CD4-positive, alpha-beta T cell treated with Interferon alpha-2 for 1 hour (primary cell): ENCODE results near the gene CDC27.
A peak's percentile ranks its signal among the peaks of the same experiment; 100 is the strongest.
"Not testable (repeated sequence)": the region's sequence is repeated elsewhere in the genome, so short reads cannot be mapped to it uniquely, and the experiment has no call there.

Source experiments
- DNase-seq, 2 donors: peaks; one replicate each; pipeline ENCODE4 v3.0.0-alpha.2; 2020 to 2022

Gene CDC27

GRCh38 chr17:47218896-47219430 is 29.9 kb upstream of the CDC27 start:
- no peak for DNase-seq

DNA sequence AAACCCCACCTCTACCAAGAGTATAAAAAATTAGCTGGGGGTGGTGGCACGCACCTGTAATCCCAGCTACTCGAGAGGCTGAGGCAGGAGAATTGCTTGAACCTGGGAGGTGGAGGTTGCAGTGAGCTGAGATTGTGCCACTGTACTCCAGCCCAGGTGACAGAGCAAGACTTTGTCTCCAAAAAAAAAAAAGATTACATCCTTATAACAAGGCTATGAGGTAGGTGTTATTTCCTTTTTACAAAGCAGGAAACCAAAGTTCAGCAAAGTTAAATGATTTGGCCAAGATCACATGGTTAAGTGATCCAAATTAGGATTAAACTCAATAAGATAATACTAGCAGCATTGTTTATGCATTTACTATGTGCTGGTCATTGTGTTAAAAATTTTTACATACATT is 28.2 kb upstream of the CDC27 start:
- DNase-seq: peak in 1 of 2 donors; percentile 58

GRCh38 chr17:47216821-47217220 is 27.7 kb upstream of the CDC27 start:
- not testable (repeated sequence) for DNase-seq

DNA sequence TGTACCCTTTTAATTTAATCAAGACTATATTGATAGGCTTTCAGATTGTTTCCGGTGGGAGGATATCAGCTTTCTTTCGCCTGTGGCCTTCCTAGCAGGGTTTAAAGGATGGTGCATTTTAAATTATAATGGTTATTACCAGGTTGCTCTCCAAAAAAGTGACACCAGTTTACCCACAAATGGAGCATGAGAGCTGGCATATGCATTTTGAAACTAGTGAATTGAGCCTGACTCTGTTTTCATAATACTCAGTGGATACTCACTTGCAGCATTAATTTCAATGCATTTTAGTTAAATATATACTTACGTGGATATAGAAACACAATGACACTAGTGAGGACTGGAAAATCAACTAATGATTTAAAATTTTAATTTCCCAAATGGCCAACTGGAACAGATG is 25.8 kb upstream of the CDC27 start:
- DNase-seq: no peak

GRCh38 chr17:47213540-47213939 is 24.4 kb upstream of the CDC27 start:
- DNase-seq: no peak

- DNase-seq: no peak
These were observed 23.4 kb upstream of the CDC27 start for GRCh38 chr17:47212458-47212857.

GRCh38 chr17:47210779-47211178 is 21.7 kb upstream of the CDC27 start:
- DNase-seq: no peak

DNA sequence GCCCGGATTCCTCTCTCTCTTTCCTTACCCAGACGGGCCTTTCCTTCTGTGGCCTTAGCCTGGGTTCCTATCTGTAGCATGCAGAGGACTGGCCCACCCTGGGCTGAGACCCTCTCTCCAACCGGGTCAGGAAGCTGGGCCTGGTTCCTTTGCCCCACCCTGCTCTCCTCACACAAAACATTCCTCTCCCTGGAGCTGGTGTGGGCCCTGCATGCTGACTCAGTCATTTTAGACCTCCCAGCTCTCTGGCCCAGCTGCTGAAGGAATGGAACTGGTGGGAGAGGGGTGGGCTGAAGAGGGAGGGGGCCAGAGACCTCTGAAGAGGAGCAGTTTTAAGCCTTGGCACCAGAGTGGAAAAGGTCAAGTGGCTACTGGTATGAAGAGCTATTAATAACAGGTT is 21.0 kb upstream of the CDC27 start:
- DNase-seq: no peak

- no peak for DNase-seq
These were observed 20.4 kb upstream of the CDC27 start for GRCh38 chr17:47209499-47209898.

- no peak for DNase-seq
These were observed 19.8 kb upstream of the CDC27 start, which contains the start of gene MYL4 for GRCh38 chr17:47208744-47209488. Gene MYL4, plus strand, starts transcription at chr17:47209348. Its CDS starts 75 bp downstream, at chr17:47209423.

- DNase-seq: no peak
These were observed 18.3 kb upstream of the CDC27 start for GRCh38 chr17:47207143-47208067.

DNA sequence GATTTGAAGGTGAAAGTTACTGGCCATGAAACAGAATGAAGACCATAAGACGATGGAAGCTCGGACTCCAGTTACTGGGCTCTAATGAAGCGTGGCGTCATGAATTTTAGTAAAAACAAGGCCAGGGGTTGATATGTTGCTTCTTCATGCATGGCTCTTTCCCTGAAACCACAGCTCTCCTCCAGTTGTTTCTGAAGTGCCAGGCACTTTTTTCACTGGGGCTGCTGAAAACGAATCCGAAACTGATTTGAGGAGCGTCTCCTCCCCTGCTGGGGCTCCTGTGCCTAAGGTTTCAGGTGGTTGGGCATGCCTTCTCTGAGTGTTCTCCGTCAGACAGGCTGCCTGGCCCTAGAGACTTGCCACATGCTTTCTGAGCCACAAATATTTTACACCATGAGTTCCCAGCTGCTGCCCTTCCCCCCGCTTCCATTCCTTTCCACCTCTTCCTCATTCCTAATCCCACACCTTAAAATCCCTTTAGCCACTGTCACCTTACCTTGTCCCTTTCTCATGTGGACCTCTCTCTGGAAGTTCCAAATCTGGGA is 16.4 kb upstream of the CDC27 start:
- DNase-seq: peak; percentile 85 to 88

GRCh38 chr17:47204722-47205418 is 15.8 kb upstream of the CDC27 start:
- peak; percentile 59 to 68 for DNase-seq

GRCh38 chr17:47203984-47204721 is 15.1 kb upstream of the CDC27 start:
- peak; percentile 9 to 63 for DNase-seq

GRCh38 chr17:47201166-47201565 is 12.1 kb upstream of the CDC27 start:
- no peak for DNase-seq

DNA sequence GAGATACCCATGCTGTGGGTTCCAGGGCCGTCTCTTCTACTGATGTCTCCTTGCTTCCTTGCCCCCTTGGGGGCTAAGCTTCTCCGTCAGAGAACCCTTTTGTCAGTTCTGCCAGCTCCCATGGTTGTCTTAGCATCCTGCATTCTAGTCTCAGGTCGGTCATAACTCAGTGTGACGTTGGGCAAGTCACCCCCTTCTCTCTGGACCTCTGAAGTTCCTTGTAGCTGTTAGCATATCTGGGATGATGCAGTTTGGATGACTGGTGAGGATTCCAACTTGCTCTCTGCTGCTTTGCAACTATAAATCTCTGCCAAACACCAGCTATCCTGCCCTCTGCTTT is 11.2 kb upstream of the CDC27 start:
- DNase-seq: no peak

GRCh38 chr17:47199627-47200324 is 10.7 kb upstream of the CDC27 start:
- peak in 1 of 2 donors; percentile 21 for DNase-seq

- DNase-seq: no peak
These were observed 8.7 kb upstream of the CDC27 start for GRCh38 chr17:47197821-47198220.

DNA sequence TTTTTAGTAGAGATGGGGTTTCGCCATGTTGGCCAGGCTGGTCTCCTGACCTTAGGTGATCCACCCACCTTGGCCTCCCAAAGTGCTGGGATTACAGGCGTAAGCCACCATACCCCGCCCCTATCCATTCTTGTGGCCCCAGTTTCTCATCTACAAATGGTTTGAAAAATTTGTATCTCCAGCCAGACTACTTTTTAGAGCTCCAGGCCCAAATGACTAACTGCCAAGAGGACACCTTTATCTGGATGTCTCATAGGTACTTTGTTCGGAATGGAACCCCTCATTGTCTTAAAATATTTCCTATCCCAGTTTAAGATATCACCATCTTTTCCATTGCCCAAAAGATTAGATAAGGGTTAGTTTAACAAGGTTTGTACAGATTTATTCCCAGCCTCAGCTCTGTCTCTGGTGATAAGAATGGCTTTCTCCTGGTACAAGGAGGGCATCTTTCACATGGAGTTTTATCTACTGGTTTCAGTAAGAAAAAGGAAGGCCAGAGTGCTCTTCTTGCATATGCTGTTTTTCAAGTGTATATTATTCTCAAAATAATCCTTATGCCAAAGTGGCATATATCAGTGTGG is 4.9 kb upstream of the CDC27 start:
- no peak for DNase-seq

- DNase-seq: peak in 1 of 2 donors; percentile 41
These were observed 3.5 kb upstream of the CDC27 start for GRCh38 chr17:47192554-47192953.

DNA sequence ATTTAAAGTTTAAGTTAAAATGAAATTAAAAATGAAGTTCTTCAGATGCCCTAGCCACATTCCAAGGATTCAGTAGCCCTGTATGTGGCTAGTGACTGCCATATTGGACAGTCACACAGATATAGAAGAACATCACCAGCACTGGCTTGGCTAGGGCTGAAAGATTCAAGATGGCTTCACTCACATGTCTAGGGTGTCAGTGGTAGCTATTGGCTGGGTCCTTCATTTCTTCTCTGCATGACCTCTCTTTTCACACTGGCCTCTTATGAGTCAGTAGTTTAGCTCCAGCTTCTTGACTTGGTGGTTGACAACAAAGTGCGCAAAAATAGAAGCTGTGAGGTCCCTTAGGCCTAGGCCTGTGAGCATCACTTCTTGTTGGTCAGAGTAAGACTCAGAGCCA is 1.7 kb upstream of the CDC27 start:
- no peak for DNase-seq
